Activated naive CD8-positive, alpha-beta T cell treated with anti-CD3 and anti-CD28 coated beads, Interleukin-2, amount 50 U/mL, for 24 hours (primary cell): Measurements from ENCODE around the gene PFN3.
"Not testable (repeated sequence)": the region's sequence is repeated elsewhere in the genome, so short reads cannot be mapped to it uniquely, and the experiment has no call there.

Experiments used
- ATAC-seq: fragments of 150-1000 bp; cut with Tn5 transposase; one replicate; pipeline ENCODE4 v1.10.0; 2021
- DNase-seq: peaks from one replicate; pipeline ENCODE4 v3.0.0; 2021
- H3K27ac Mint-ChIP-seq: one replicate; pipeline ENCODE4 v1.8.0; 2021; ENCODE audit warnings: mild to moderate bottlenecking, mixed read lengths
- H3K27me3 Mint-ChIP-seq: one replicate; pipeline ENCODE4 v1.8.0; 2021; ENCODE audit warnings: mixed read lengths
- H3K36me3 Mint-ChIP-seq: one replicate; pipeline ENCODE4 v1.8.0; 2021; ENCODE audit warnings: low read depth, mixed read lengths
- H3K4me1 Mint-ChIP-seq: one replicate; pipeline ENCODE4 v1.8.0; 2021; ENCODE audit warnings: mixed read lengths
- H3K4me3 Mint-ChIP-seq: one replicate; pipeline ENCODE4 v1.8.0; 2021; ENCODE audit warnings: mild to moderate bottlenecking, moderate library complexity, mixed read lengths
- H3K9me3 Mint-ChIP-seq: one replicate; pipeline ENCODE4 v1.8.0; 2021; ENCODE audit warnings: mixed read lengths

The PFN3 gene

DNA sequence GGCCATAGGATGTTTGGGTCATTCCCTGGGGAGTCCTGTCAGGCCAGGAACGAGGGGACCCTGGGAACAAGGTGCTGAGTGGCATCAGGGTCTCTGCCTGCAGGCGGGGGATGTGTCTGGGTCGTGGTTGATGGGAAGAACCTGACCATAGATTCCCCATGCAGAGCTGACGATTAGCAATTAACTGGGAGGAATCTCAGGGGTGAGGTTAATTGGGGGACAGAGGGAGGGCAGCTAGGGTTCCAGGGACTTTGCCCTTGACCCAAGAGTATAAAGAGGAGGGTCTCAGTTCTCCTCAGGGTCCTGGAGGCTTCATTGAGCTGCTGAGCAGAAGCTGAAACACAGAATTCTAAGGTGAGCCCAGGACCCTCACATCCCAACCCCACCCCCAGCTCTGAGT is 16.3 kb downstream of the PFN3 start, which contains the start of gene SLC34A1:
TSS of gene SLC34A1 (plus strand) at position 301 of the 400 bp plus-strand sequence. CDS start 1,308 bp downstream, outside the sequence.
- Mint-ChIP-seq H3K27me3 (peaks cover 2% of the 10 kb centered on the region), H3K4me1 (peaks cover 37% of the 10 kb centered on the region), H3K4me3 (no peak within 1 kb of the TSS), H3K9me3 (no peaks in the 10 kb centered on the region), H3K36me3 (no peaks in the 10 kb centered on the region), H3K27ac (no peak within 1 kb of the TSS)
- ATAC-seq, result no peak
- DNase-seq, result no peak

DNA sequence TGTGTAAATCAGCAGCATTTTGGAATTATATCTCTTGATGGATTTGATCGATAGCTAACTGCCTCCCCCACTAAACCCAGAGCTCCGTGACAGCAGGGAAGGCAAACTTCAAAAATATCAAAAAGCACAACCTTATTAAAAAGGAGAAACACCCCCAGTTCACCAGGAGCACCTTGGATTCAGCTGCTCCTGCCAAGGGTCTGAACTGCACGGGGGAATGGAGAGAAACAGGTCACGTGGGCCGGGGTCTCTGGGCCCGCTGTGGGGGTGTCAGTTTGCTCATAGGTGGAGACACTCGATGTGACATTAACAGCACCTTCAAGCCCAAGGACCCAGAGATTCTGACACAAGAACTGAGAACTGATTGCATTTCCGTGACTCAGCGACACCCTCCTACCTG is 17.3 kb downstream of the PFN3 start:
- Mint-ChIP-seq H3K4me1 (peaks cover 32% of the 10 kb centered on the region), H3K4me3 (no peak overlapping the region), H3K27ac (no peak overlapping the region), H3K36me3 (no peaks in the 10 kb centered on the region), H3K9me3 (no peaks in the 10 kb centered on the region), H3K27me3 (peaks cover 2% of the 10 kb centered on the region)
- no peak for ATAC-seq
- DNase-seq, result no peak

DNA sequence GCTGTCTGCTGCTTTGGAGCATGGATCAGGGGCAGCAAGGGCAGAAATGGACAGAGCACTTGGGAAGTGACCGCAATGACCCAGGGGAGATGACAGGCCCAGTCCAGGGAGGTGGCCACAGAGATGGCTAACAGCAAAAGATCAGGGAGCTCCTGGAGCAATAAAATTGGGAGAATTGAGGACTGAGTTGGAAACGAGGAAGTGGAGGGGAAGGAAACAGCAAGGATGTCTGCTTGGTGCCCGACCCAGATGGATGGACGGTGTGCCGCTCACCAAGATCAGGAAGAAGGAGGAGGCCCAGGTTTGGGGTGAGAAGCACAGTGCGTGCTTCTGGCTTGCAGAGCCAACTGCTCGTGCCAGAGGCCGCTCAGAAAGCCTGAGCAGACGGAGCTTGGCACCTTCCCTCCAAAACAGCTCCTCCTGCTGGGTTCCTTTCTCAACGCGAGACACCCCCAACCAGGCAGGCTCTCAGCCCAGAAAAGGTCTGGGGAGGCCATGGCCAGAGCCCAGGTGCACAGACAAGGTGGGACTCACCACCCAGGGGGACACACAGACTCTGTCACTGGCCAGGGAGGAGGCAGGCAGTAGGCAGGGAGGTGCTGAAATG is 17.9 kb downstream of the PFN3 start:
- H3K4me1 Mint-ChIP-seq, result peaks cover 28% of the 10 kb centered on the region
- H3K4me3 Mint-ChIP-seq, result no peak overlapping the region
- DNase-seq, result no peak
- no peaks in the 10 kb centered on the region for H3K36me3 Mint-ChIP-seq
- H3K27ac Mint-ChIP-seq, result no peak overlapping the region
- H3K27me3 Mint-ChIP-seq, result peaks cover 2% of the 10 kb centered on the region
- no peaks in the 10 kb centered on the region for H3K9me3 Mint-ChIP-seq
- ATAC-seq, result no peak

DNA sequence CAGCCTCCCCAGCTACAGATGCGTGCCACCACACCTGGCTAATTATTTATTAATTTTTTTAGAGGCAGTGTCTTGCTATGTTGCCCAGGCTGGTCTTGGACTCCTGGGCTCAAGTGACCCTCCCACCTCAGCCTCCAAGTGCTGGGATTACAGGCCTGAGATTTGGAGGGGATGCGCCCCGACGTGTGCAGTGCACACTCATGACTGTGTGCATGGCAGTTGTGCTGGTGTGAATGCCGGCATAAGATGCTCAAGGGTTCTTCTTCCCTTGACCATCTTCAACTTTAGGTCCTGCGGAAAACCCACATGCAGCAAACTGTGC is 19.7 kb downstream of the PFN3 start:
- Mint-ChIP-seq H3K27me3 (peaks cover 2% of the 10 kb centered on the region), H3K36me3 (no peaks in the 10 kb centered on the region), H3K4me3 (no peak overlapping the region), H3K4me1 (peaks cover 26% of the 10 kb centered on the region), H3K9me3 (no peaks in the 10 kb centered on the region), H3K27ac (no peak overlapping the region)
- ATAC-seq, result no peak
- no peak for DNase-seq

DNA sequence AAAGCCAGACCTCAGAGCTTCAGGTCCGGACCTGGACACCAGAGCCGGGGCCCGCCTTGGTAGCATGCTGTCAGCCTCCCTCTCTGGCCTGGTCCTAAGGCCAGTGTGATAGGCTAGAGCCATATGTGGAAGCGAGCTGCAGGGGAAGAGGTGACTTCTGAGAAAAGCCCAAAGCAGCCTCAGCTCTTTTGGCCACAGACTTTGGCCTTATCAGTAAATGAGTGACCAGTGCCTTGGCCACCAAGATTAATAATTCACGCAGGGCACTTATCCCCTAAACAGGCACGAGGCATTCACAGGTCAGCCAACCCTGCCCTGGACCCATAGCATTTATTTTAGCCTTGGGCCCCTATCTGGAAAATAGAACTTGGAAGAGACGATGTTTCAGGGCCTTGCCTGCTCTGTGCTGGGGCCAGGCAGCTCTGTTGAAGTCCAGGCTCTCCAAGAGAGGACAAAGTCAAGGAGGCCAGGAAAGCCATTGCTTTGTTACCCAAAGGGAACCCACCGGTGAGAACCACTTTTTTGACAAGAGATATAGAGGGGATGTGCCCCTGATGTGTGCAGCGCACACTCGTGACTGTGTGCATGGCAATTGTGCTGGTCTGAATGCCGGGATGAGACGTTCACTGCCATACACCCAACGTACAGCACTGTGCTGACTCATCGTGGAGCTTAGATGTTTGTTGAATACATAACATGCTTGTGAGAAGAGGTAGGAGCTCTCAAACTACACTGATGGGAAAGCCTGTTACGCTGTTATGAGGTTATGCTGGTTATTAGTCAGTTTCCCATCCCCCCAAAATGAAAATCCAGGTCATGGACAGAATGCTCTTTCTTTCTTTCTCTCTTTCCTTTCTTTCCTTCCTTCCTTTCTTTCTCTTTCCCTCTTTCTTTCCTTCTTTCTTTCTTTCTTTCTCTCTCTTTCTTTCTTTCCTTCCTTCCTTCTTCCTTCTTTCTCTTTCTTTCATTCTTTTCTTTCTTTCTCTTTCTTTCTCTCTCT is 21.3 kb downstream of the PFN3 start:
- Mint-ChIP-seq H3K9me3 (no peaks in the 10 kb centered on the region), H3K4me3 (no peak overlapping the region), H3K36me3 (no peaks in the 10 kb centered on the region), H3K4me1 (peaks cover 25% of the 10 kb centered on the region), H3K27ac (peak overlapping the region; percentile 2), H3K27me3 (peaks cover 2% of the 10 kb centered on the region)
- DNase-seq (no peak), ATAC-seq (peak; percentile 88)

DNA sequence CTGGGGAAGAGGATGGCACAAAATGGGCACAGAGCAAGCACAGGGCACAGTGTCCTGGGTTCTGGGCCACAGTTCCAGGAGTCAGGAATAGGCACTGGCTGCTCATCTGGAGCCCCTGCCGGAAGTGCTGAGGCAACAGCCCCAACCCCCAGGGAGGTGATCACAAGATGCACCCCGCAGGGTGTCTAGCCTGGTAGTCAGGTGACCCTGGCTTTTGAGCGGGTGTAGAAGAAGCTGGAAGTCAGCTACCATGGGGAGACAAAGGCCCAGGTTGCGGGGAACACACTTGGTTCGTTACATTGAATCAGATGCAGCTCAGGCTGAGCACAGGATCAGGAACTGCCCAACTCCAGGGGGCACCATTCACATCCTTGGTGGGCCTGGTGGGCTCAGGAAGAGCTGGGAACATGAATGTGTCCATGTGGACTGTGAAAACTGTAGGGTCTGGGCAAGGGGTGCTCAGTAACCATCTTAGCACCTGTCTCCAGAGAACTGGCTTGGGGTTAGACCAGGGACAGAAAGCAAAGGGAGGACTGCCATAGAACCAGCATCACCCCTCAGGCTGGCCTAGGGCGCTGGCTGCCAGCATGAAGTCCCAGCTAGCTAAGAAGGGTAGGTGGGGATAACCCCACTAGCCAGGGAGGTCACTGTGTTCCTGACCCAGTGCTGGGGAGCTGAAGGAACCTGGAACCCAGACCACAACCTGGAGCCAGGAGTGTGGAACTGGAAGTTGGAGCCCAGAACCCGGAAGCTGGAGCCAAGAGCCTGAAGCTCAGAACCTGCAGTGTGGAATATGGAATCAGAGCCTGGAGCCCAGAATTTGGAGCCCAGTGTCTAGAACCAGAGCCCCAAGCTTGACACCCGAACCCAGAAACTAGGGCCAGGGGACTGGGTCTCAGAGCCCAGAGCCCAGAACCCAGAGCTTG is 22.3 kb downstream of the PFN3 start:
- DNase-seq (no peak), ATAC-seq (no peak)
- H3K4me1 Mint-ChIP-seq, result peaks cover 35% of the 10 kb centered on the region
- no peaks in the 10 kb centered on the region for H3K9me3 Mint-ChIP-seq
- H3K27ac Mint-ChIP-seq, result no peak overlapping the region
- H3K36me3 Mint-ChIP-seq, result no peaks in the 10 kb centered on the region
- peaks cover 2% of the 10 kb centered on the region for H3K27me3 Mint-ChIP-seq
- H3K4me3 Mint-ChIP-seq, result no peak overlapping the region

DNA sequence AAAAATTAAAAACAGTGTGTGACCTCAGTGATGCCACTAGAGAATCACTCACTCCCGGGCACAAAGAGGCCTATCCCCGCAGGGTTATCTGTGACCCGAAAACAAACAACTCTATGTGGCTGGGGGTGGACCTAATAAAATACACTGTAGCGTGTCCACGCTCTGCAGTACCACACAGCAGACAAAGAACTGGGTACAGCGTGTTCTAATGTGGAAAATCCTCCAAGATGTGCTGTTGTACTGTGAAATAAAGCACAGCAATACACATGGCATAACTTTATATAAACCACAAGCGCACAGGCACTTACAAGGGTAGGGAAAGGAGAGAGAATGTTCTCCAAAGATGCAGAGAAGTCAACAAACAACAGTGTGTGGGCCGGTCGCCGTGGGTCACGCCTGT is 24.4 kb downstream of the PFN3 start:
- peaks cover 45% of the 10 kb centered on the region for H3K4me1 Mint-ChIP-seq
- DNase-seq (no peak), ATAC-seq (no peak)
- peaks cover 2% of the 10 kb centered on the region for H3K36me3 Mint-ChIP-seq
- H3K4me3 Mint-ChIP-seq, result no peak overlapping the region
- H3K9me3 Mint-ChIP-seq, result no peaks in the 10 kb centered on the region
- H3K27ac Mint-ChIP-seq, result no peak overlapping the region
- H3K27me3 Mint-ChIP-seq, result no peaks in the 10 kb centered on the region

DNA sequence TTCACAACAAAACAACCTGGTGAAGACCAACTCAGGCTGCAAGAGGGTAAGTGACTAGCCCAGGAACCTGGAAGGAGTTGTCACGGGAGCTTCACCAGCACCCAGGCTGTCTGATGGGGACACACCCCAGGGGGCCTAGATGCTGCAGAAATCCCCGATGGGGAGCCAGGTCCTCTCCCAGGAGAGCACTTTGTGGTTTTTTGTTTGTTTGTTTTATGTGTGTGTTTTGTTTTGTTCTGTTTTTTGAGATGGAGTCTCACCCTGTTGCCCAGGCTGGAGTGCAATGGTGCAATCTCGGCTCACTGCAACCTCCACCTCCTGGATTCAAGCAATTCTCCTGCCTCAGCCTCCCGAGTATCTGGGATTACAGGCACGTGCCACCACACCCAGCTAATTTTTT is 24.9 kb downstream of the PFN3 start:
- not testable (repeated sequence) for H3K4me3 Mint-ChIP-seq, H3K27ac Mint-ChIP-seq, H3K9me3 Mint-ChIP-seq, DNase-seq, H3K36me3 Mint-ChIP-seq, ATAC-seq, H3K27me3 Mint-ChIP-seq
- peaks cover 45% of the 10 kb centered on the region for H3K4me1 Mint-ChIP-seq

DNA sequence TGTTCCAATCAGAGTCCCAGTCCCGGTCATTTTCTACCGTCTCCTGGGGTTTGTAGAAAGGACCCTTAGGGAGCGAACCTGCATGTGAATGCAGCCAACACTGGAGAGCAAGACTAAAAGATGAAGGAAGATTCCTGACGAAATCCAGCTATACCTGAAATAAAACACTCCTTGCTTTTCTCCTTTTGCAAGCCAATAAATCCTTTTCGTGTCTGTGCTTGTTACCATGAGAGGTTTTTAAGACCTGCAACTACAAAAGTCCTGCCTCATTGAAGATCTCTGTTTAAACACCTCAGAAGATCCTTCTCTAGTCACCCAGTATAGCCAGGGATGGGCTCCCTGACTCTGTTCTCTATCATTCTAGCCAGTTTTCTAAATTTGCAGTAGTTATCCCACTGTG is 26.2 kb downstream of the PFN3 start:
- DNase-seq, result no peak
- no peak for ATAC-seq
- H3K9me3 Mint-ChIP-seq, result no peaks in the 10 kb centered on the region
- H3K27ac Mint-ChIP-seq, result no peak overlapping the region
- peaks cover 6% of the 10 kb centered on the region for H3K36me3 Mint-ChIP-seq
- H3K27me3 Mint-ChIP-seq, result no peaks in the 10 kb centered on the region
- H3K4me1 Mint-ChIP-seq, result peaks cover 44% of the 10 kb centered on the region
- H3K4me3 Mint-ChIP-seq, result no peak overlapping the region

DNA sequence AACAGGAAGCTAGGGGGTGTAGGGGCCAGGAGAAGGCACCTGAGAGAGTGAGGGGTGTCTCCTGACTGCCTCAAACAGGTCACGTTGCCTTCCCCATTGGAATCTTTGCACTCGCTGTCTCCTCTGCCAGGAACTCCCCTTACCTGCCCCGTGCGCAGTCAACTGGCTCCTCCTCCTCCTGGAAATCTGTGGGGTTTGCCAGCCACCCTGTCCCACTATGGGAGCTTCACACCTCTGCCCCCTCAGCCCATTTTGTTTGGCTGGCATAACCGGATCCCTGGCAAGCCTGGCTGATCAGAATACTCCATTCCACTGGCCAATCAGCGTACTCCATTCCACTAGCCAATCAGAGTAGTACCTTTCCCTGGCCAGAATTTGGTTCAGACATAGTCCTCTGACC is 26.7 kb downstream of the PFN3 start:
- Mint-ChIP-seq H3K27ac (no peak overlapping the region), H3K4me1 (peaks cover 44% of the 10 kb centered on the region), H3K36me3 (peaks cover 10% of the 10 kb centered on the region), H3K4me3 (no peak overlapping the region), H3K9me3 (no peaks in the 10 kb centered on the region), H3K27me3 (no peaks in the 10 kb centered on the region)
- no peak for ATAC-seq
- DNase-seq, result no peak

DNA sequence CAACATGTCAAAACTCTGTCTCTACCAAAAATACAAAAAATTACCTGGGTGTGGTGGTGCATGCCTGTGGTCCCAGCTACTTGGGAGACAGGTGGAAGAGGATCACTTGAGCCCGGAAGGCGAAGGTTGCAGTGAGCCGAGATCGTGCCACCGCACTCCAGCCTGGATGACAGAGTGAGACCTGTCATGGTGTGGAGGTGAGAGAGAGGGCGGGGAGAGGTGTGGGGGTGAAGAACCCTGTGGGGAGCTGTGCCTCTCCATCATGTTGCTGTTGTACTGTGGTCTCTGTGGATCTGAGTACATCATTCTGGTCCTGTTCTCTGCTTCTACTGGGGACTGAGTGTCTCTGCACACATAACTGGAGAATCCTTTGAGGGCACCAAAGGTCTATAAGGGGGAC is 27.6 kb downstream of the PFN3 start:
- Mint-ChIP-seq H3K27ac (peak overlapping the region; percentile 69), H3K4me1 (peaks cover 45% of the 10 kb centered on the region), H3K36me3 (peaks cover 14% of the 10 kb centered on the region), H3K4me3 (no peak overlapping the region), H3K9me3 (no peaks in the 10 kb centered on the region), H3K27me3 (no peaks in the 10 kb centered on the region)
- ATAC-seq (peak; percentile 29), DNase-seq (no peak)

DNA sequence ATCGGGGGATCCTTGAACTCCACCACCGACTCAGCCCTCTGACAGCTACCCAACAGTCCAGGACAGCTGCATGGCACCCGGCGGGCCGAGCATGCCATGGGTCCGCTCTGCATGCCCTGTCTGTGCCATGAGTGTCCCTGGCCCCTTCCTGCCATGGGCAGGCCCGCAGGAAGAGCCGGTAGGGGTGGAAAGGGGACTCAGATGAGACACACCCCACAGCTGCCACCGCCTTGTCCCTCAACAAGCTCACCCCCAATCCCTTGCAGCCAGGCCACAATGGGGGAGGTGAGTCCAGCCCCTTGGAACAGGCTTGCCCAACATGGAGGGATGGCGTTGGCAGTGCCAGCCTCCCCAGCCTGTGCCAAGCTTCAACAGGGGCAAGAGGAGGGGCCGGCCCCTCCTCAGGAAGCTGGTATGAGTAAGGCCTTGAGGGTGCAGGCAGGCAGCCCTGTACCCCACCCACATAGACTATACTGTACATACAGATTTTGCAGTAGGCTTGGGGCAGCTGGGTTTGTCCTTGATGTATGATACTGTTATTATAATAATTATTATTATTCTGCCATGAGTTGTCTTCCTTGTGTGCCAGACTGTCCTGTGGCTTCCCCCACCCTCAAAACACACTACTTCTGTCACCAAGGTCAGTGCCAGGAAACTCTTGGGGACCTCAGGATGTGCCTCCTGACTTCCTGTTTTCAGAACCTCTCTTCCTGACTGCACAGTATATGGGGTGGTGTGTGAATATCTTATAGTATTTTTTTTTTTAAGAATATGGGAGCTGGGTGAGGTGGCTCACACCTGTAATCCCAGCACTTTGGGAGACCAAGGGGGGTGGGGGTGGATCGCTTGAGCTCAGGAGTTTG is 28.2 kb downstream of the PFN3 start:
- Mint-ChIP-seq H3K9me3 (no peaks in the 10 kb centered on the region), H3K36me3 (peaks cover 14% of the 10 kb centered on the region), H3K4me3 (no peak overlapping the region), H3K4me1 (peaks cover 45% of the 10 kb centered on the region), H3K27ac (peak overlapping the region; percentile 69), H3K27me3 (no peaks in the 10 kb centered on the region)
- DNase-seq, result no peak
- peak; percentile 47 for ATAC-seq

DNA sequence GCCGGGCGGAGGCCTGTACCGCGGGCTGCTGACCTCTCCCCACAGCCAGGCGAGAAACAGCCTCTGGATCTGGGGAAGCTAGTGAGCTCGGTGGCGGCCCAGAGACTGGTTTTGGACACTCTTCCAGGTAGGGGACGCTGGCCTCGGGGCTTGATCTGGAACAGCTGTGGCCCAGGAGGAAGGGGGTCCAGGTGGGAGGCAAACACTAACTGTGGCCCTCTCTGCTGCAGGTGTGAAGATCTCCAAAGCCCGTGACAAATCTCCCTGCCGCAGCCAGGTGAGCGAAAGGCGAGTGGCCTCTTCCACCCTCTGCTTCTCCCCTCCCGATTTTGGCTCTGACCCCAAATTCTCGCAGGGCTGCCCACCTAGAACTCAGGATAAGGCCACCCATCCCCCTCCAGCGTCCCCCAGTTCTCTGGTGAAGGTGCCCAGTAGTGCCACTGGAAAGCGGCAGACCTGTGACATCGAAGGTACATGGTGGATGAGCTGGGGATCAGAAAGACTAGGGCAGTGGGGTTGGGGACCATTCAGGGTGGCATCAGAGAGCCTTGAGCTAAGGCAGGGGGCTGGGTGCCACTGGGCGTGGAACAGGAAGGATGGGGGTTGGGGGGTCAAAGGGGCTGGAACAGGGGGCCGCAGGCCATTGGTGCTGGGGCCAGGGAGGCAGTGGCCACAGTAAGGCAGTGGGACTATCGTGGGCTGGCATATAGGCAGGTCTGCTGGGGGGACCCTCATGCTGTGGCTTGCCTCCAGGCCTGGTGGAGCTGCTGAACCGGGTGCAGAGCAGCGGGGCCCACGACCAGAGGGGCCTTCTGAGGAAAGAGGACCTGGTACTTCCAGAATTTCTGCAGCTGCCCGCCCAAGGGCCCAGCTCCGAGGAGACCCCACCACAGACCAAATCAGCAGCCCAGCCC is 29.1 kb downstream of the PFN3 start:
- Mint-ChIP-seq H3K36me3 (peaks cover 14% of the 10 kb centered on the region), H3K4me3 (no peak overlapping the region), H3K27ac (no peak overlapping the region), H3K9me3 (no peaks in the 10 kb centered on the region), H3K4me1 (peaks cover 47% of the 10 kb centered on the region), H3K27me3 (no peaks in the 10 kb centered on the region)
- DNase-seq, result no peak
- no peak for ATAC-seq
